GM21367 (cell line): ENCODE measurements around the gene RIMBP3B.
"Not testable (repeated sequence)": the region's sequence is repeated elsewhere in the genome, so short reads cannot be mapped to it uniquely, and the experiment has no call there.

Experiments
- ATAC-seq: cut with Tn5 transposase; IDR thresholded peaks from one replicate; pipeline ENCODE4 v1.9.1; 2021; ENCODE audit not compliant: unreplicated experiment

The RIMBP3B gene

GRCh38 chr22:21383701-21384467, at the start of gene RIMBP3B:
Gene RIMBP3B (plus strand): TSS chr22:21383751. CDS start chr22:21383859, 108 bp downstream.
- peak; percentile 53 for ATAC-seq

GRCh38 chr22:21357527-21357926, 26.0 kb upstream of the RIMBP3B start:
- ATAC-seq = not testable (repeated sequence)

GRCh38 chr22:21360525-21360924, 23.0 kb upstream of the RIMBP3B start:
- ATAC-seq = not testable (repeated sequence)

GRCh38 chr22:21362473-21362872, 21.1 kb upstream of the RIMBP3B start:
- ATAC-seq = not testable (repeated sequence)

GRCh38 chr22:21363061-21363460, 20.5 kb upstream of the RIMBP3B start:
- ATAC-seq = not testable (repeated sequence)

GRCh38 chr22:21363803-21364202, 19.7 kb upstream of the RIMBP3B start:
- ATAC-seq = not testable (repeated sequence)

GRCh38 chr22:21364362-21364761, 19.2 kb upstream of the RIMBP3B start:
- ATAC-seq = not testable (repeated sequence)

GRCh38 chr22:21365337-21365736, 18.2 kb upstream of the RIMBP3B start:
- not testable (repeated sequence) for ATAC-seq

GRCh38 chr22:21368603-21369310, 14.8 kb upstream of the RIMBP3B start:
- not testable (repeated sequence) for ATAC-seq

GRCh38 chr22:21375880-21376279, 7.7 kb upstream of the RIMBP3B start:
- not testable (repeated sequence) for ATAC-seq

GRCh38 chr22:21384468-21385357, 1.2 kb downstream of the RIMBP3B start:
- ATAC-seq = peak; percentile 28

- not testable (repeated sequence) for ATAC-seq
Observed at GRCh38 chr22:21389480-21389879, 5.9 kb downstream of the RIMBP3B start.

- ATAC-seq = not testable (repeated sequence)
Observed at GRCh38 chr22:21390013-21390412, 6.5 kb downstream of the RIMBP3B start.

- not testable (repeated sequence) for ATAC-seq
Observed at GRCh38 chr22:21394613-21395012, 11.1 kb downstream of the RIMBP3B start.

GRCh38 chr22:21401197-21401969, 17.8 kb downstream of the RIMBP3B start:
- ATAC-seq = not testable (repeated sequence)

GRCh38 chr22:21402763-21403314, 19.3 kb downstream of the RIMBP3B start:
- not testable (repeated sequence) for ATAC-seq

- not testable (repeated sequence) for ATAC-seq
Observed at GRCh38 chr22:21407139-21407538, 23.6 kb downstream of the RIMBP3B start.

- ATAC-seq = not testable (repeated sequence)
Observed at GRCh38 chr22:21407792-21408191, 24.2 kb downstream of the RIMBP3B start.

- not testable (repeated sequence) for ATAC-seq
Observed at GRCh38 chr22:21416375-21416774, 32.8 kb downstream of the RIMBP3B start.

- peak; percentile 60 for ATAC-seq
Observed at GRCh38 chr22:21417227-21417746, 33.7 kb downstream of the RIMBP3B start, which contains the start of gene HIC2. Gene HIC2 (plus strand): TSS chr22:21417371. CDS start chr22:21442832, 25,461 bp downstream.
